ENCODE results near the gene TSN. TPM values are rescaled to one million over a fixed set of nuclear protein-coding genes. Genes with fewer than 3 reads are reported as not detected.
"Not testable (repeated sequence)": the region's sequence is repeated elsewhere in the genome, so short reads cannot be mapped to it uniquely, and the experiment has no call there.

TSN gene
- total and polyA plus RNA-seq, 8 donors: 10.9 to 30.3 (median 23.4) TPM

DNA sequence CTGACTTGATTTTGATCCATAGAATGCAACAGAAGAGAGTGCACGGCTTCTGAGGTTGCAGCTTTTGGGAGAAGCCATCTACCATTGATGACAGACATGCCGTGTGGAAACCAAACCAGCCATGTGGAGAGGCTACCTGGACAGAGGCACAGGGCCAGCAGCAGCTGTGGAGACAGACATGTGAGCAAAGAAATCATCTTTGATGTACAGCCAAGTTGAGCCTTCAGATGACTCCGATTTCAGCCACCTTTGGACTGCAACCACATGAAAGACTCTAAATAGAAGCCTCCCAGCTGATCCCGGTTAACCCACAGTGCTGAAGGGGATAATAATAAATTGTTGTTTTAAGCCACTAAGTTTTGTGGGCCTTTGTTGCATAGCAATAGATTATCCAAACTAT, 54.2 kb downstream of the TSN start:
- TF ChIP-seq, protein P1, sequence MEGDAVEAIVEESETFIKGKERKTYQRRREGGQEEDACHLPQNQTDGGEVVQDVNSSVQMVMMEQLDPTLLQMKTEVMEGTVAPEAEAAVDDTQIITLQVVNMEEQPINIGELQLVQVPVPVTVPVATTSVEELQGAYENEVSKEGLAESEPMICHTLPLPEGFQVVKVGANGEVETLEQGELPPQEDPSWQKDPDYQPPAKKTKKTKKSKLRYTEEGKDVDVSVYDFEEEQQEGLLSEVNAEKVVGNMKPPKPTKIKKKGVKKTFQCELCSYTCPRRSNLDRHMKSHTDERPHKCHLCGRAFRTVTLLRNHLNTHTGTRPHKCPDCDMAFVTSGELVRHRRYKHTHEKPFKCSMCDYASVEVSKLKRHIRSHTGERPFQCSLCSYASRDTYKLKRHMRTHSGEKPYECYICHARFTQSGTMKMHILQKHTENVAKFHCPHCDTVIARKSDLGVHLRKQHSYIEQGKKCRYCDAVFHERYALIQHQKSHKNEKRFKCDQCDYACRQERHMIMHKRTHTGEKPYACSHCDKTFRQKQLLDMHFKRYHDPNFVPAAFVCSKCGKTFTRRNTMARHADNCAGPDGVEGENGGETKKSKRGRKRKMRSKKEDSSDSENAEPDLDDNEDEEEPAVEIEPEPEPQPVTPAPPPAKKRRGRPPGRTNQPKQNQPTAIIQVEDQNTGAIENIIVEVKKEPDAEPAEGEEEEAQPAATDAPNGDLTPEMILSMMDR (IDR thresholded peaks at IDR 0.05): no peak
- H3K4me1 ChIP-seq: no peaks in the 10 kb centered on the region
- no peak for ATAC-seq
- intact Hi-C loops (cut with DNase I): no loop called here
- H3K27ac ChIP-seq: no peak overlapping the region
- no peaks in the 10 kb centered on the region for H3K36me3 ChIP-seq
- H3K9me3 ChIP-seq: no peaks in the 10 kb centered on the region
- no peak for FAIRE-seq
- DNase-seq: no peak
- H3K27me3 ChIP-seq: no peaks in the 10 kb centered on the region
- WGBS, 2 donors: 48 to 49% methylated on average over 4 of the region's 4 CpGs
- H3K4me3 ChIP-seq: no peak overlapping the region

DNA sequence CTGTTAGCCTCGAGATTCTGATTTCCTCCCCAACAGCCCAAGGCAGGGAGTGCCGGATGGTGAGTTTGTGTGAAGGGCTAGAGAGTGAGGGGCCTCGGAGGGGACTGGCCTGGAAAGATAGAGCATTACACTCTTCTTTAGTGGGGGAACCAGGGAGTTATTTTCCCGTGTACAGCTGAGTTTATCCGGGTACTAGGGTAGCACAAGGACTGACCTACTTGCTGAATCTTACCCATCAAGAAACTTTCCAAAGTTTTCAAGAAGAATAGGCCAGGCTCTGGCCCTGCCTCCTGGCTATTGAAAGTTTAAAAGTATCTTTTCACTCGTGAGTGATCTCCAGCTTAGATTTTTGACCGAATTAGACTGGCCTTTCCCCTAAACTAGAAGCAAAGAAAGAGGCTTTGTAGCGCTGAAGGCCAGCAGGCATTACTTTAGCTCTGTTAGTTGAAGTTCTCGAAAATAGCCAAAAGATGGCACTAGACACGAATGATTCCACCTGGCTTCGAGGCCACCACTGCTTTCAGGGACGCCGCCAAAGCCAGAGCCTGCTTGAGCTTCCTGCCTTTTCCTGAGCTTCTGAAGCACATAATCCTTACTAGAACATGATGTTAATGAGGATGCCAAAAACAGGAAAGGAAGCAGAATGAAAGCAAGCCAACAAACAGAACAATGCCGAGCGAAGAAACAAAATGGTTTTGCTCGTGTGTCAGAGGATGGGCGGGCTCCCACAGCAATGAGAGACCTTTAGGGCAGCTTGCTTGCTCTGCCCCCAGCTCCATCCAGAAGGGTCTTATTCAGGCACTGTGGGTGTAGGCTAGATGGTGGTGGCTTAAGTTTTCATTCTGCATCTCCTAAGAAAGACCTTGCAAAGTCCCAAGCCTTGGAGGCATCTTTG, 55.8 kb downstream of the TSN start:
- no peaks in the 10 kb centered on the region for H3K27me3 ChIP-seq
- ATAC-seq (peak; percentile 60 to 94 (median 90)), FAIRE-seq (no peak), DNase-seq (peak in 5 of 6 donors; percentile 26 to 65 (median 51))
- no peaks in the 10 kb centered on the region for H3K9me3 ChIP-seq
- H3K4me3 ChIP-seq: no peak overlapping the region
- TF ChIP-seq, protein P1 (IDR thresholded peaks at IDR 0.05): peak in 2 of 4 donors; percentile 30 to 40
- H3K27ac ChIP-seq: no peak overlapping the region
- WGBS, 2 donors: 32% methylated on average over 17 of the region's 17 CpGs
- H3K4me1 ChIP-seq: no peaks in the 10 kb centered on the region
- intact Hi-C loops (cut with DNase I): no loop called here
- H3K36me3 ChIP-seq: no peaks in the 10 kb centered on the region

DNA sequence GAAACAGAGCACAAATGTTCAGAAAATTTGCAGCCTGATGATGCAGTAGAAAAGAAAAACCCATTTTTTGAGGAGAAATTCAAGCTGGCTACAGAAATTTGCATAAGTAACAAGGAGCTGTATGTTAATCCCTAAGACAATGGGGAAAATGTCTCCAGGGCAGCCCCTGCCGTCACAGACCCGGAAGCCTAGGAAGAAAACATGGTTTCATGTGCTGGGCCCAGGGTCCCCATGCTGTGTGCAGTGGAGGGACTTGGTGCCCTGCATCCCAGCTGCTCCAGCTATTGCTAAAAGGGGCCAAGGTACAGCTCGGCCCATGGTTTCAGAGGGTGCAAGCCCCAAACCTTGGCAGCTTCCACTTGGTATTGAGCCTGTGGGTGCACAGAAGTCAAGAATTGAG, 57.6 kb downstream of the TSN start:
- H3K4me1 ChIP-seq; H3K9me3 ChIP-seq; FAIRE-seq; DNase-seq; H3K27me3 ChIP-seq; H3K27ac ChIP-seq; H3K4me3 ChIP-seq; H3K36me3 ChIP-seq; ATAC-seq; intact Hi-C loops (cut with DNase I): not testable (repeated sequence)
- 65 to 87% methylated on average over 3 of the region's 3 CpGs for WGBS, 2 donors

DNA sequence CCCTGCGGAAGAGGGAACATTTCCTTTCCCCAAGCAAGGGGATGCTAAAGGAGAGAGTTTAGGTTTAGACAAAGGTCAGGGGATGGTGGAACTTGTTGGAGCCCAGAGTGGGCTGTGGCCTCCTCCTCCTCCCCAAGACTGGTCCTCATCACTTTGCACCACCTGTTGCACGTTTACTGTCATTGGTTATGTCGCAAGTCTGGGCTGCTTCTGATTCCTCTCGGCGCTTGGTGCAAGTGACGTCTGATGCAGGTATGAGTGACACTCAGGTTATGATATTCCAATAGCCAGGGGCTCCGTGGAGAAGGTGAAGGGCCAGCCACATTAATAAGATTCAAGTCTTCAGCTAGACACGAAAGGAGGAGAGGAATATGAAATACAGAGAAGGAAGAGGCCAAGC, 59.8 kb downstream of the TSN start:
- WGBS, 2 donors: 65 to 78% methylated on average over 8 of the region's 8 CpGs
- intact Hi-C loops (cut with DNase I): no loop called here
- ATAC-seq (no peak), DNase-seq (no peak), FAIRE-seq (no peak)
- Histone ChIP-seq H3K4me1 (no peaks in the 10 kb centered on the region), H3K9me3 (no peaks in the 10 kb centered on the region), H3K36me3 (no peaks in the 10 kb centered on the region), H3K4me3 (no peak overlapping the region), H3K27ac (no peak overlapping the region), H3K27me3 (no peaks in the 10 kb centered on the region)
- TF ChIP-seq, protein P1 (IDR thresholded peaks at IDR 0.05): no peak

DNA sequence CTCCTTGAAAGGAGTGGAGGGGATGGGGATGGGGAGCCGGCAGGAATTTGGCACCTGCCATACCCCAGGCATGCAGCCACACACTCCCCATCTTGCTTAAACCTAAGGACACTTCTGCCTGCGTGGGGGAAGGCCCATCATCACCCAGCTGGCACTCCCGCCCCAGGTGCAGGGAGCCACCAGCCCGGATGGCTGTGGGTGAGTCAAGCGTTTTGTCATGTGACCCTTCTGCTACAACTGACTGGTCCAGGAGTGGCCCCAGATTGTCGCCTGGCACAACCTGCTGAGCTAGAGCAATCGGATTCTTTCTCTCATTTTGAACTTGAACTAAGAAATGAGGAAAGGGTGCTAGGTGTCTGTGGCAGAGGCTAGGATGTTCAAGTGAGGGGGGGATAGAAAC, 61.3 kb downstream of the TSN start:
- ATAC-seq: no peak
- TF ChIP-seq, protein P1 (IDR thresholded peaks at IDR 0.05): no peak
- FAIRE-seq: no peak
- no peaks in the 10 kb centered on the region for H3K9me3 ChIP-seq
- no peaks in the 10 kb centered on the region for H3K36me3 ChIP-seq
- H3K27ac ChIP-seq: no peak overlapping the region
- no peak for DNase-seq
- H3K4me1 ChIP-seq: no peaks in the 10 kb centered on the region
- no peaks in the 10 kb centered on the region for H3K27me3 ChIP-seq
- intact Hi-C loops (cut with DNase I): no loop called here
- WGBS, 2 donors: 80 to 84% methylated on average over 7 of the region's 7 CpGs
- H3K4me3 ChIP-seq: no peak overlapping the region

DNA sequence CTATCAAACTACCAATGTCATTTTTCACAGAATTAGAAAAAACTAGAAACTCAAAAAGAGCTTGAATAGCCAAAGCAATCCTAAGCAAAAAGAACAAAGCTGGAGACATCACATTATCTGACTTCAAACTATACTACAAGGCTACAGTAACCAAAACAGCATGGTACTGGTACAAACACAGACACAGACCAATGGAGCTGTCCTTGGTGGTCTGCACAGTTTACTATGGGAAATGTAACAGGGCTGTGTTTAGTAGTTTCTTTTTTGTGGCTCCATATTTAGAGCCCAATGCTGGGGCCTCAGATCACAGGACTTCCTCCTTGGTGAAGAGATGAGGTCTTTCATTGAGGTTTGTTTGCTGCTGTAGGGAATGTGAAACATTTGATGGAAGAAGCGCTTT, 61.9 kb downstream of the TSN start:
- H3K27ac ChIP-seq; intact Hi-C loops (cut with DNase I); DNase-seq; H3K9me3 ChIP-seq; ATAC-seq; H3K4me1 ChIP-seq; H3K27me3 ChIP-seq; H3K36me3 ChIP-seq; FAIRE-seq; H3K4me3 ChIP-seq: not testable (repeated sequence)
- 94 to 96% methylated on average over 1 of the region's 1 CpG for WGBS, 2 donors
